Omental fat pad (tissue), 4 donors: ENCODE data around the gene ARL15. TPM values are rescaled to one million over a fixed set of nuclear protein-coding genes. Genes with fewer than 3 reads are reported as not detected.

Experiments used
- ATAC-seq: fragments of 150-250 bp; one replicate; pipeline ENCODE4 v1.9.1; 2016; ENCODE audit warnings: mild to moderate bottlenecking, moderate library complexity; ENCODE audit not compliant: low FRiP score
- DNase-seq: peaks from one replicate; pipeline ENCODE4 v3.0.0-alpha.2; 2019; ENCODE audit warnings: low spot score
- total RNA-seq, 4 donors: library from RNA; depleted of rRNA; stranded (reverse); fragments of >200 nt; gene quantifications; one replicate each; pipeline ENCODE4 v1.1.0, GENCODE V29; 2016
- TF ChIP-seq, protein P1 (sequence below), 3 donors: fragments of 450-650 bp; IDR thresholded peaks; one replicate each; pipeline ENCODE4 v1.5.1; 2016 to 2017; ENCODE audit warnings: antibody characterized with exemption in 3 of 3, mild to moderate bottlenecking in 3 of 3, moderate library complexity in 2 of 3

ARL15 gene
- total RNA-seq, 4 donors from 2014 or later: 18.9 to 39.2 (median 29.9) TPM

DNA sequence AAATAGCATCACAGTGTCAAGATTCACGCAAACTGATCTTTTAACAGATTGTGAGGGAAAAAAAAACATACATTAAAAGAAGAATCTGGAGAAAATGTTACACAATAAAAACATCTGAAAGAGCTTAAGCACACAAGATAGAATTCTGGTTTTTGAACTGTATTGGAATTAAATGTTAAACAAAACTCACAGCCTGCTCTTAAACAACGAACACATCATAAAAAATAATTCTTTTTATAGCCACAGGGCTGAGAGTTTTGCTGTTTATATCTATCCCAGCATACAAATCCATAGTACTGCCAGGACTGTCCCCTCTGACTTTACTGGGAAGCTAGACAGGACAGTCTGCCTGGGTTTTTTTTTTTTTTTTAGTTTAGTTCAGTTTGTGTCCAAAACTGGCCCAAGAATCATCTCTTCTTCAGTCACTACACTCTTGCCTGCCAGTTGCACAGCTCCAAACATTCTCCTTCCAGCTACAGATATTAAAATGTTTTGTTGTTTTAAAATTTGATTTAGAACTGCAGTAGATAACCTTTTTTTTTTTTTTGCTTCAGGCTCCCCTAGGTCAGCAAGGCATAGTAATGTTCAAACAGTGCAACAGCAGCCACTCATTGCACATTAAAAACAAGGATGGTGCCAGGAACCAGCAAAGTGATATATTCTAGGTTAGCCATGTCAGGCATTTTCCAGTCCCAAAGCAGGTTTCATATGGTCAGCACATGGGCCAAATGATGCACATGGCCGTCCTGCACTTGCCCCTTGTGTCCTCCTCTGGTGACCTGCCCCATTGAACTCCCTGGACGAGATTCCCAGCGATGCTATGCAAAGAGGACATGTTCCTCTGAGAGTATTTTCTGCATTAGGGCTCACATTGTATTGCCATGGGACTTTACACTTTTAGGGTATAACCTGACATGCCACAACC is 173.6 kb downstream of the ARL15 start:
- no peak for ATAC-seq

DNA sequence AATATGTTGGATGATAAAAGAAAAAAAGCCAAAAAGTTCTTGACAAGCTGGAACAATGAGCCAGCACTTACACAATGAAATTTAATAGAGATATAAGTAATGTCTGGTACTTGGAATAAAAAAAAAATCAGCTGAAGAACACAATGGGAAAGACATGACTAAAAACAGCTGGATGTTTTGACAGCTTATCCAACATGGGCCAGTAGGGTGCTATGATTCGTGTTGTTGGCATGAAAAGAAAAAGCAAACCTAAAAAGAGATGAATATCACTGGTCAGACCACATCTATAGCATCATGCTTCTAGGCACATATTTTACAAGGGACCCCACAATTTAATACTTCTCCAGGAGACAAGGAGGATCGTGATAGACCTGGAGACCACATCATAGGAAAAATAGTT is 175.3 kb downstream of the ARL15 start:
- DNase-seq: no peak
- TF ChIP-seq, protein P1, sequence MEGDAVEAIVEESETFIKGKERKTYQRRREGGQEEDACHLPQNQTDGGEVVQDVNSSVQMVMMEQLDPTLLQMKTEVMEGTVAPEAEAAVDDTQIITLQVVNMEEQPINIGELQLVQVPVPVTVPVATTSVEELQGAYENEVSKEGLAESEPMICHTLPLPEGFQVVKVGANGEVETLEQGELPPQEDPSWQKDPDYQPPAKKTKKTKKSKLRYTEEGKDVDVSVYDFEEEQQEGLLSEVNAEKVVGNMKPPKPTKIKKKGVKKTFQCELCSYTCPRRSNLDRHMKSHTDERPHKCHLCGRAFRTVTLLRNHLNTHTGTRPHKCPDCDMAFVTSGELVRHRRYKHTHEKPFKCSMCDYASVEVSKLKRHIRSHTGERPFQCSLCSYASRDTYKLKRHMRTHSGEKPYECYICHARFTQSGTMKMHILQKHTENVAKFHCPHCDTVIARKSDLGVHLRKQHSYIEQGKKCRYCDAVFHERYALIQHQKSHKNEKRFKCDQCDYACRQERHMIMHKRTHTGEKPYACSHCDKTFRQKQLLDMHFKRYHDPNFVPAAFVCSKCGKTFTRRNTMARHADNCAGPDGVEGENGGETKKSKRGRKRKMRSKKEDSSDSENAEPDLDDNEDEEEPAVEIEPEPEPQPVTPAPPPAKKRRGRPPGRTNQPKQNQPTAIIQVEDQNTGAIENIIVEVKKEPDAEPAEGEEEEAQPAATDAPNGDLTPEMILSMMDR (IDR thresholded peaks at IDR 0.05): no peak

More for the DNA sequence above, 173.6 kb downstream of the ARL15 start:
- TF ChIP-seq, protein P1 (IDR thresholded peaks at IDR 0.05): no peak
- DNase-seq: no peak

DNA sequence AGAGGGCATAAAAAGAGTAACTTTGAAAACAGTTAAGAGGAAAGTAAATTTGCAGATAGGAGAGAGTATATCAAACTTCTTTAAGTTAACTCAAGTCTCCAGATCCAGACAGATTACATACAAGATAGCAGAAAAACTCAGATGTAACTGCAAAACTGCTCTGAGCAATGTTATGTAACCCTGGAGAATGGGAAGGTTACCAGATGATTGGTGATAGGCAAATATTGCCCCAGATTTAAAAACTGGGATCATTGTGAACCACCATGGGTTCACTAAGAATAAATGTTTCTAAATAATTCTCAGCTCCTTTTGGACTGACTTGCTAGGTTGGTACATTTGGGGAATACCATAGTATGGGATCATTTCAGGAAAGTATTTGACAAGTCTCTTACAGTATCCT is 176.5 kb downstream of the ARL15 start:
- TF ChIP-seq, protein P1 (IDR thresholded peaks at IDR 0.05): no peak
- DNase-seq (no peak), ATAC-seq (no peak)

More for the DNA sequence above, 175.3 kb downstream of the ARL15 start:
- ATAC-seq: no peak

DNA sequence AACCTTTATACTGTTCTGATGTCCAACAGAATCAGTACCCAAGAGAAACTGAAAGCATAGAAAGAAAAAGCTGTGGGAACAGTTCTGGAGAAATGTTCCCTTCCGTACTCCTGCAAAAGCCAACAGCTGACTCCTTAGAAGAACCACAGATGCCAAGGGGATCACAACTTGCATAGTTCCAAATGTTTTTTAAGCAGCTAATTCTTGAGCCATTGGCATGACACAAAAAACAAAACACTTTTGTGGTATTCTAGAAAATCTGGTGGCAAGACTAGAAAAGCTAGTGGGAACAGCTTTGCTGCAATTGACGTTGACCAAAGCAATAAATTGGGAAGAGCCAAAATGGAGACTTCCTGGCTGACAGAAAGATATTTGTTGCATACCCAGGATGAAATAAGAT is 189.9 kb downstream of the ARL15 start:
- ATAC-seq: no peak
- TF ChIP-seq, protein P1 (IDR thresholded peaks at IDR 0.05): no peak

DNA sequence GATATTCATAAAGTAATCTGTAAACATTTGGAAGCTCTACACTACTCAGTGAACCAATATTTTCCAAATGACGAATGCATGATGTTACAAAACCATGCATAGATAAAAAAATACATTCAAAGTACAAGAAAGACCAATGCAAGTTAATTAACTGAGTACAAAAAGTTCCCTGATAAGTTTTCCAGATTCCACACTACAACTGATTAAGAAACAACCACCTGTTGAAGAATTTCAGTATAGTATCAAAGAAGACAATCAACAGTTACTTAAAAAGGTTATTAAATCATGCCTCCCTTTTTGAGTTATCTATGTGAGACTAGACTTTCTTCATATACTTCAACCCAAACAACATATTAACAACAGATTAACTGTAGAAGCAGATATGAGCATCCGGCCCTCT is 192.4 kb downstream of the ARL15 start:
- TF ChIP-seq, protein P1 (IDR thresholded peaks at IDR 0.05): no peak
- ATAC-seq (no peak), DNase-seq (no peak)

More for the DNA sequence above, 189.9 kb downstream of the ARL15 start:
- DNase-seq: no peak

DNA sequence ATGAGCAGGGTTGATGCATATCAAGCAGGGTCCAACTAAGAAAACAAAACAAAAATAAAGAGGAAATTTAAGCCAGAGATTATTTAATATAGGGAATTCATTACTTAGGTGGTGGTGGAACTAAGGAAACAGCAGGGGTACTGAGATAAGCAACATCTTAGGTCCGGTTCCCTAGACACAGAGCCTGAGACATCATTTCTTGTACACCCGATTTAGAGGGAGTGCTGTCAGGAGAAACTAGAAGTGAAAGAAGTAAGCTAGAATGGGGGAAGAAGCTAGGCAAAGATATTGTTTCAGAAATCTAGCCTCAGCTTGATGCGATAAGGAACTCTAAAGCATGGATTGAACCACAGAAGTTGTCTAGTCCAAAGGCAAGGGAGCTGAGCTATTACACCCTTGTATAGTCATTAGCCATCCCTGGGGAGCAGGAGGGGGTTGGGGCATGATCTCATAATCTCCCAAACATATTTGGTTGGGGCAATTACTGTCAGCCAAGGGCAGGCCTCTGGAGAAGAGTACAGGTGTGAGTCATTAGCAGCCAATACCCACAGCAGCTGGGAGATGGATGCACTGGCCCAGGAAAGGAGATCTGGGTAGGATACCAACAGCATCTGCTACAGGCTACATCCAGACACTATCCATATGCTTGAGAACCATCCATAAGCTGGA is 194.5 kb downstream of the ARL15 start:
- ATAC-seq: no peak
- TF ChIP-seq, protein P1 (IDR thresholded peaks at IDR 0.05): no peak

More for the DNA sequence above, 194.5 kb downstream of the ARL15 start:
- DNase-seq: no peak
